Muscle layer of duodenum (tissue), 2 donors: ENCODE data around the gene PHKB.

Source experiments
- H3K27ac ChIP-seq: one replicate; pipeline ENCODE4 v1.7.0; 2013; ENCODE audit warnings: mild to moderate bottlenecking, low read length
- H3K27me3 ChIP-seq: one replicate; pipeline ENCODE4 v1.7.0; 2013; ENCODE audit warnings: low read depth, mild to moderate bottlenecking, control low read depth, low read length
- H3K36me3 ChIP-seq, 2 donors: one replicate each; pipeline ENCODE4 v1.7.0; 2013; ENCODE audit warnings: low read length in 2 of 2, control low read depth in 1 of 2, mild to moderate bottlenecking in 1 of 2; ENCODE audit not compliant: insufficient read depth in 2 of 2, control insufficient read depth in 1 of 2
- H3K4me1 ChIP-seq, 2 donors: one replicate each; pipeline ENCODE4 v1.7.0; 2013; ENCODE audit warnings: low read length in 2 of 2, mild to moderate bottlenecking in 2 of 2, control low read depth in 1 of 2, moderate library complexity in 1 of 2; ENCODE audit not compliant: insufficient read depth in 2 of 2, control insufficient read depth in 1 of 2
- H3K4me3 ChIP-seq, 2 donors: one replicate each; pipeline ENCODE4 v1.7.0; 2013; ENCODE audit warnings: low read length in 2 of 2, low read depth in 1 of 2, mild to moderate bottlenecking in 1 of 2
- H3K9me3 ChIP-seq, 2 donors: one replicate each; pipeline ENCODE4 v1.7.0; 2013; ENCODE audit warnings: low read length in 2 of 2, control low read depth in 1 of 2, mild to moderate bottlenecking in 1 of 2; ENCODE audit not compliant: control insufficient read depth in 1 of 2
- donor health status: healthy.

The PHKB gene

GRCh38 chr16:47604306-47604705, 143.2 kb downstream of the PHKB start:
- Histone ChIP-seq H3K9me3 (no peaks in the 10 kb centered on the region), H3K4me1 (no peaks in the 10 kb centered on the region), H3K36me3 (peaks cover 0 to 5% of the 10 kb centered on the region in 2 donors), H3K4me3 (no peak overlapping the region), H3K27ac (no peak overlapping the region), H3K27me3 (no peaks in the 10 kb centered on the region)

GRCh38 chr16:47611042-47611441, 149.9 kb downstream of the PHKB start:
- H3K36me3 ChIP-seq = peaks cover 5 to 23% of the 10 kb centered on the region in 2 donors
- H3K4me3 ChIP-seq = no peak overlapping the region
- no peaks in the 10 kb centered on the region for H3K9me3 ChIP-seq
- H3K27ac ChIP-seq = no peak overlapping the region
- H3K27me3 ChIP-seq = no peaks in the 10 kb centered on the region
- H3K4me1 ChIP-seq = no peaks in the 10 kb centered on the region

- Histone ChIP-seq H3K36me3 (peaks cover 5 to 23% of the 10 kb centered on the region in 2 donors), H3K27me3 (no peaks in the 10 kb centered on the region), H3K4me3 (no peak overlapping the region), H3K4me1 (no peaks in the 10 kb centered on the region), H3K9me3 (no peaks in the 10 kb centered on the region), H3K27ac (no peak overlapping the region)
Observed at GRCh38 chr16:47611848-47612493, 150.8 kb downstream of the PHKB start.

- Histone ChIP-seq H3K27me3 (no peaks in the 10 kb centered on the region), H3K27ac (no peak overlapping the region), H3K36me3 (peaks cover 5 to 23% of the 10 kb centered on the region in 2 donors), H3K4me1 (peaks cover 0 to under 1% of the 10 kb centered on the region in 2 donors), H3K9me3 (no peaks in the 10 kb centered on the region), H3K4me3 (no peak overlapping the region)
Observed at GRCh38 chr16:47612711-47613110, 151.6 kb downstream of the PHKB start.

GRCh38 chr16:47613251-47613650, 152.1 kb downstream of the PHKB start:
- H3K27ac ChIP-seq = no peak overlapping the region
- peaks cover 5 to 23% of the 10 kb centered on the region in 2 donors for H3K36me3 ChIP-seq
- H3K4me3 ChIP-seq = no peak overlapping the region
- H3K27me3 ChIP-seq = no peaks in the 10 kb centered on the region
- peaks cover 0 to 6% of the 10 kb centered on the region in 2 donors for H3K4me1 ChIP-seq
- no peaks in the 10 kb centered on the region for H3K9me3 ChIP-seq

GRCh38 chr16:47617732-47618131, 156.6 kb downstream of the PHKB start:
- Histone ChIP-seq H3K36me3 (peaks cover 0 to 10% of the 10 kb centered on the region in 2 donors), H3K9me3 (no peaks in the 10 kb centered on the region), H3K4me1 (peaks cover 0 to 9% of the 10 kb centered on the region in 2 donors), H3K4me3 (no peak overlapping the region), H3K27ac (no peak overlapping the region), H3K27me3 (no peaks in the 10 kb centered on the region)

- no peak overlapping the region for H3K4me3 ChIP-seq
- peaks cover 0 to 7% of the 10 kb centered on the region in 2 donors for H3K36me3 ChIP-seq
- no peak overlapping the region for H3K27ac ChIP-seq
- H3K4me1 ChIP-seq = peaks cover 0 to 9% of the 10 kb centered on the region in 2 donors
- H3K9me3 ChIP-seq = no peaks in the 10 kb centered on the region
- H3K27me3 ChIP-seq = no peaks in the 10 kb centered on the region
Observed at GRCh38 chr16:47622451-47623176, 161.5 kb downstream of the PHKB start.

- Histone ChIP-seq H3K36me3 (peaks cover 0 to 5% of the 10 kb centered on the region in 2 donors), H3K27ac (no peak overlapping the region), H3K27me3 (no peaks in the 10 kb centered on the region), H3K9me3 (no peaks in the 10 kb centered on the region), H3K4me1 (peaks cover 0 to 2% of the 10 kb centered on the region in 2 donors), H3K4me3 (no peak overlapping the region)
Observed at GRCh38 chr16:47624563-47624962, 163.4 kb downstream of the PHKB start.

GRCh38 chr16:47625115-47625567, 164.0 kb downstream of the PHKB start:
- Histone ChIP-seq H3K4me1 (no peaks in the 10 kb centered on the region), H3K27me3 (no peaks in the 10 kb centered on the region), H3K9me3 (no peaks in the 10 kb centered on the region), H3K4me3 (no peak overlapping the region), H3K27ac (no peak overlapping the region), H3K36me3 (peaks cover 0 to 3% of the 10 kb centered on the region in 2 donors)

- no peak overlapping the region for H3K4me3 ChIP-seq
- no peaks in the 10 kb centered on the region for H3K27me3 ChIP-seq
- H3K9me3 ChIP-seq = no peaks in the 10 kb centered on the region
- H3K36me3 ChIP-seq = peaks cover 0 to 3% of the 10 kb centered on the region in 2 donors
- H3K27ac ChIP-seq = no peak overlapping the region
- H3K4me1 ChIP-seq = no peaks in the 10 kb centered on the region
Observed at GRCh38 chr16:47626246-47626645, 165.1 kb downstream of the PHKB start.

GRCh38 chr16:47627085-47627639, 166.0 kb downstream of the PHKB start:
- Histone ChIP-seq H3K4me3 (no peak overlapping the region), H3K27ac (no peak overlapping the region), H3K9me3 (no peaks in the 10 kb centered on the region), H3K4me1 (no peaks in the 10 kb centered on the region), H3K27me3 (no peaks in the 10 kb centered on the region), H3K36me3 (peaks cover 0 to 3% of the 10 kb centered on the region in 2 donors)
